Neural cell (in vitro differentiated cells): Measurements from ENCODE around the gene ADD2. TPM values are rescaled to one million over a fixed set of nuclear protein-coding genes. Genes with fewer than 3 reads are reported as not detected.

Experiments used
- H2AFZ ChIP-seq: fragments of 200-600, 300-800 bp; sonication (generic), shearing (Covaris generic); 2 replicates; pipeline ENCODE4 v1.6.0; 2014; ENCODE audit warnings: low read depth, mild to moderate bottlenecking, antibody characterized with exemption, low read length, moderate library complexity
- H3F3A ChIP-seq: fragments of 200-600 bp; shearing (Covaris generic); 2 replicates; pipeline ENCODE4 v1.6.1; 2016; ENCODE audit warnings: mild to moderate bottlenecking, moderate library complexity, mixed read lengths, antibody characterized with exemption, low read length; ENCODE audit not compliant: insufficient read depth, poor library complexity, severe bottlenecking
- H3K27ac ChIP-seq: fragments of 200-600, 300-800 bp; sonication (generic), shearing (Covaris generic); 2 replicates; pipeline ENCODE4 v1.5.1; 2014; ENCODE audit warnings: mild to moderate bottlenecking, low read length, moderate library complexity
- H3K27me3 ChIP-seq: fragments of 300-800, 200-600 bp; sonication (generic), shearing (Covaris generic); 2 replicates; pipeline ENCODE4 v1.6.0; 2014; ENCODE audit warnings: mild to moderate bottlenecking, low read depth, low read length, moderate library complexity; ENCODE audit not compliant: insufficient read depth
- H3K36me3 ChIP-seq: fragments of 300-800, 200-600 bp; sonication (generic), shearing (Covaris generic); 2 replicates; pipeline ENCODE4 v1.5.1; 2014; ENCODE audit warnings: mild to moderate bottlenecking, antibody characterized with exemption, low read length, moderate library complexity; ENCODE audit not compliant: insufficient read depth
- H3K4me2 ChIP-seq: fragments of 300-800, 200-600 bp; sonication (generic), shearing (Covaris generic); 2 replicates; pipeline ENCODE4 v1.6.0; 2014; ENCODE audit warnings: mild to moderate bottlenecking, low read length
- H3K4me3 ChIP-seq: fragments of 300-800, 200-600 bp; sonication (generic), shearing (Covaris generic); 2 replicates; pipeline ENCODE4 v1.5.1; 2014; ENCODE audit warnings: mild to moderate bottlenecking, low read length, moderate library complexity
- H3K79me2 ChIP-seq: fragments of 200-600 bp; shearing (Covaris generic); replicated peaks from 2 replicates; pipeline ENCODE4 v1.6.0; 2014; ENCODE audit warnings: mild to moderate bottlenecking, low read length, moderate library complexity; ENCODE audit not compliant: insufficient read depth
- H3K9ac ChIP-seq: fragments of 300-800, 200-600 bp; sonication (generic), shearing (Covaris generic); 2 replicates; pipeline ENCODE4 v1.6.1; 2016; ENCODE audit warnings: mild to moderate bottlenecking, low read length, mixed read lengths
- H3K9me2 ChIP-seq: fragments of 200-600 bp; shearing (Covaris generic); 2 replicates; pipeline ENCODE4 v1.6.1; 2016; ENCODE audit warnings: mild to moderate bottlenecking, low read length, mixed read lengths; ENCODE audit not compliant: insufficient read depth
- H3K9me3 ChIP-seq: fragments of 200-600, 300-800 bp; sonication (generic), shearing (Covaris generic); 2 replicates; pipeline ENCODE4 v1.6.1; 2016; ENCODE audit warnings: mild to moderate bottlenecking, mixed run types, low read length, moderate library complexity, mixed read lengths
- H4K20me1 ChIP-seq: fragments of 200-600 bp; shearing (Covaris generic); 2 replicates; pipeline ENCODE4 v1.6.1; 2016; ENCODE audit warnings: mild to moderate bottlenecking, mixed run types; ENCODE audit not compliant: insufficient read depth
- CTCF ChIP-seq: fragments of 450-650 bp; IDR thresholded peaks from 2 replicates; pipeline ENCODE4 v1.5.1; 2014; ENCODE audit warnings: antibody characterized with exemption, mild to moderate bottlenecking, moderate library complexity; ENCODE audit not compliant: poor library complexity, severe bottlenecking
- EP300 ChIP-seq: fragments of 450-650 bp; conservative IDR thresholded peaks from 2 replicates; pipeline ENCODE4 v1.6.1; 2014; ENCODE audit warnings: antibody characterized with exemption, mild to moderate bottlenecking, moderate library complexity; ENCODE audit not compliant: poor library complexity, severe bottlenecking
- EZH2 ChIP-seq: fragments of 200-600, 300-800 bp; shearing (Covaris generic), sonication (generic); IDR thresholded peaks from 2 replicates; pipeline ENCODE4 v1.6.1; 2014; ENCODE audit warnings: antibody characterized with exemption, low read length, borderline replicate concordance, mild to moderate bottlenecking; ENCODE audit not compliant: insufficient read depth, poor library complexity, severe bottlenecking
- MXI1 ChIP-seq: fragments of 450-650 bp; conservative IDR thresholded peaks from 2 replicates; pipeline ENCODE4 v1.6.1; 2014; ENCODE audit warnings: antibody characterized with exemption, mild to moderate bottlenecking; ENCODE audit not compliant: poor library complexity, severe bottlenecking
- POLR2AphosphoS5 ChIP-seq: IDR thresholded peaks from 2 replicates; pipeline ENCODE4 v1.6.1; 2012
- RAD21 ChIP-seq: fragments of 450-650 bp; conservative IDR thresholded peaks from 2 replicates; pipeline ENCODE4 v1.6.1; 2014; ENCODE audit warnings: antibody characterized with exemption, mild to moderate bottlenecking, moderate library complexity
- SMC3 ChIP-seq: fragments of 450-650 bp; conservative IDR thresholded peaks from 2 replicates; pipeline ENCODE4 v1.6.1; 2014; ENCODE audit warnings: antibody characterized with exemption, mild to moderate bottlenecking, moderate library complexity; ENCODE audit not compliant: poor library complexity
- TAF1 ChIP-seq: IDR thresholded peaks from 2 replicates; pipeline ENCODE4 v1.6.1; 2012; ENCODE audit warnings: low read depth
- polyA plus RNA-seq: library from polyadenylated mRNA; depleted of rRNA; stranded (reverse); fragments of >200 nt; gene quantifications from 2 replicates; pipeline ENCODE4 v1.2.3, GENCODE V29; 2014
- TF ChIP-seq, protein P1 (sequence below): IDR thresholded peaks from 2 replicates; pipeline ENCODE4 v1.6.1; 2012; ENCODE audit warnings: borderline replicate concordance

ADD2 gene
- polyA plus RNA-seq, 1 donor from 2014 or later, result 52.5 TPM

- no peak overlapping the region for H3K9ac ChIP-seq
- no peaks in the 10 kb centered on the region for H3F3A ChIP-seq
- no peaks in the 10 kb centered on the region for H3K27me3 ChIP-seq
- no peaks in the 10 kb centered on the region for H3K36me3 ChIP-seq
- no peak overlapping the region for H3K4me2 ChIP-seq
- no peak overlapping the region for H2AFZ ChIP-seq
- TF ChIP-seq EP300 (no peak), MXI1 (no peak), EZH2 (no peak)
- no peaks in the 10 kb centered on the region for H3K9me3 ChIP-seq
- H3K4me3 ChIP-seq, result no peak overlapping the region
- H3K27ac ChIP-seq, result no peak overlapping the region
- H4K20me1 ChIP-seq, result peaks cover 3% of the 10 kb centered on the region
- H3K79me2 ChIP-seq, result peaks cover 8% of the 10 kb centered on the region
- H3K9me2 ChIP-seq, result no peaks in the 10 kb centered on the region
Observed at GRCh38 chr2:70715071-70715985, 52.7 kb downstream of the ADD2 start.

GRCh38 chr2:70714141-70714905 lies 53.7 kb downstream of the ADD2 start:
- Histone ChIP-seq H3K27ac (no peak overlapping the region), H3K27me3 (no peaks in the 10 kb centered on the region), H3K36me3 (no peaks in the 10 kb centered on the region), H2AFZ (no peak overlapping the region), H3K9me2 (no peaks in the 10 kb centered on the region), H3K4me3 (no peak overlapping the region), H3K9ac (no peak overlapping the region), H3K79me2 (peaks cover 8% of the 10 kb centered on the region), H4K20me1 (peaks cover 3% of the 10 kb centered on the region), H3F3A (no peaks in the 10 kb centered on the region), H3K9me3 (no peaks in the 10 kb centered on the region), H3K4me2 (no peak overlapping the region)
- TF ChIP-seq EP300, result no peak
- no peak for TF ChIP-seq POLR2AphosphoS5
- TF ChIP-seq SMC3, result no peak
- no peak for TF ChIP-seq RAD21
- no peak for TF ChIP-seq TAF1
- TF ChIP-seq EZH2, result no peak
- no peak for TF ChIP-seq MXI1
- TF ChIP-seq, protein P1, sequence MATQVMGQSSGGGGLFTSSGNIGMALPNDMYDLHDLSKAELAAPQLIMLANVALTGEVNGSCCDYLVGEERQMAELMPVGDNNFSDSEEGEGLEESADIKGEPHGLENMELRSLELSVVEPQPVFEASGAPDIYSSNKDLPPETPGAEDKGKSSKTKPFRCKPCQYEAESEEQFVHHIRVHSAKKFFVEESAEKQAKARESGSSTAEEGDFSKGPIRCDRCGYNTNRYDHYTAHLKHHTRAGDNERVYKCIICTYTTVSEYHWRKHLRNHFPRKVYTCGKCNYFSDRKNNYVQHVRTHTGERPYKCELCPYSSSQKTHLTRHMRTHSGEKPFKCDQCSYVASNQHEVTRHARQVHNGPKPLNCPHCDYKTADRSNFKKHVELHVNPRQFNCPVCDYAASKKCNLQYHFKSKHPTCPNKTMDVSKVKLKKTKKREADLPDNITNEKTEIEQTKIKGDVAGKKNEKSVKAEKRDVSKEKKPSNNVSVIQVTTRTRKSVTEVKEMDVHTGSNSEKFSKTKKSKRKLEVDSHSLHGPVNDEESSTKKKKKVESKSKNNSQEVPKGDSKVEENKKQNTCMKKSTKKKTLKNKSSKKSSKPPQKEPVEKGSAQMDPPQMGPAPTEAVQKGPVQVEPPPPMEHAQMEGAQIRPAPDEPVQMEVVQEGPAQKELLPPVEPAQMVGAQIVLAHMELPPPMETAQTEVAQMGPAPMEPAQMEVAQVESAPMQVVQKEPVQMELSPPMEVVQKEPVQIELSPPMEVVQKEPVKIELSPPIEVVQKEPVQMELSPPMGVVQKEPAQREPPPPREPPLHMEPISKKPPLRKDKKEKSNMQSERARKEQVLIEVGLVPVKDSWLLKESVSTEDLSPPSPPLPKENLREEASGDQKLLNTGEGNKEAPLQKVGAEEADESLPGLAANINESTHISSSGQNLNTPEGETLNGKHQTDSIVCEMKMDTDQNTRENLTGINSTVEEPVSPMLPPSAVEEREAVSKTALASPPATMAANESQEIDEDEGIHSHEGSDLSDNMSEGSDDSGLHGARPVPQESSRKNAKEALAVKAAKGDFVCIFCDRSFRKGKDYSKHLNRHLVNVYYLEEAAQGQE, result no peak
- TF ChIP-seq CTCF, result no peak
